EH (cell line): ENCODE measurements around the gene TAF5L.

Source experiments
- DNase-seq: peaks from one replicate; pipeline ENCODE4 v3.0.0-alpha.2; 2015; ENCODE audit warnings: low read depth

TAF5L gene

GRCh38 chr1:229603371-229604005 lies 22.4 kb downstream of the TAF5L start:
- DNase-seq: no peak

- DNase-seq: no peak
Measured at GRCh38 chr1:229600229-229600628, 25.7 kb downstream of the TAF5L start.

GRCh38 chr1:229599218-229599954 lies 26.5 kb downstream of the TAF5L start:
- DNase-seq: no peak

GRCh38 chr1:229597877-229598276 lies 28.0 kb downstream of the TAF5L start:
- DNase-seq: peak; percentile 57

- peak; percentile 85 for DNase-seq
Measured at GRCh38 chr1:229596925-229597699, 28.8 kb downstream of the TAF5L start.

- peak; percentile 26 for DNase-seq
Measured at GRCh38 chr1:229595876-229596275, 30.0 kb downstream of the TAF5L start.

GRCh38 chr1:229594227-229595008 lies 31.5 kb downstream of the TAF5L start:
- no peak for DNase-seq

GRCh38 chr1:229593800-229594199 lies 32.1 kb downstream of the TAF5L start:
- no peak for DNase-seq

GRCh38 chr1:229590119-229590518 lies 35.8 kb downstream of the TAF5L start:
- DNase-seq: no peak

- DNase-seq: no peak
Measured at GRCh38 chr1:229585338-229585737, 40.6 kb downstream of the TAF5L start.

- DNase-seq: no peak
Measured at GRCh38 chr1:229582715-229583114, 43.2 kb downstream of the TAF5L start.

GRCh38 chr1:229582011-229582694 lies 43.8 kb downstream of the TAF5L start:
- DNase-seq: peak; percentile 23

- no peak for DNase-seq
Measured at GRCh38 chr1:229581485-229581884, 44.4 kb downstream of the TAF5L start.

GRCh38 chr1:229579059-229579673 lies 46.8 kb downstream of the TAF5L start:
- DNase-seq: peak; percentile 62

GRCh38 chr1:229578168-229579058 lies 47.5 kb downstream of the TAF5L start:
- no peak for DNase-seq

GRCh38 chr1:229574679-229575442 lies 51.1 kb downstream of the TAF5L start:
- no peak for DNase-seq

- no peak for DNase-seq
Measured at GRCh38 chr1:229572286-229572685, 53.6 kb downstream of the TAF5L start.

- DNase-seq: no peak
Measured at GRCh38 chr1:229570891-229571516, 54.9 kb downstream of the TAF5L start.

- DNase-seq: no peak
Measured at GRCh38 chr1:229570305-229570704, 55.6 kb downstream of the TAF5L start.
